ENCODE data around the gene REPS1. TPM values are rescaled to one million over a fixed set of nuclear protein-coding genes. Genes with fewer than 3 reads are reported as not detected.

Gene REPS1
- total and polyA plus RNA-seq, 2 of the 13 experiments (the other 11 are each of a cell fraction or from before 2014, with no cell fraction given): 36.4 to 38.3 TPM

DNA sequence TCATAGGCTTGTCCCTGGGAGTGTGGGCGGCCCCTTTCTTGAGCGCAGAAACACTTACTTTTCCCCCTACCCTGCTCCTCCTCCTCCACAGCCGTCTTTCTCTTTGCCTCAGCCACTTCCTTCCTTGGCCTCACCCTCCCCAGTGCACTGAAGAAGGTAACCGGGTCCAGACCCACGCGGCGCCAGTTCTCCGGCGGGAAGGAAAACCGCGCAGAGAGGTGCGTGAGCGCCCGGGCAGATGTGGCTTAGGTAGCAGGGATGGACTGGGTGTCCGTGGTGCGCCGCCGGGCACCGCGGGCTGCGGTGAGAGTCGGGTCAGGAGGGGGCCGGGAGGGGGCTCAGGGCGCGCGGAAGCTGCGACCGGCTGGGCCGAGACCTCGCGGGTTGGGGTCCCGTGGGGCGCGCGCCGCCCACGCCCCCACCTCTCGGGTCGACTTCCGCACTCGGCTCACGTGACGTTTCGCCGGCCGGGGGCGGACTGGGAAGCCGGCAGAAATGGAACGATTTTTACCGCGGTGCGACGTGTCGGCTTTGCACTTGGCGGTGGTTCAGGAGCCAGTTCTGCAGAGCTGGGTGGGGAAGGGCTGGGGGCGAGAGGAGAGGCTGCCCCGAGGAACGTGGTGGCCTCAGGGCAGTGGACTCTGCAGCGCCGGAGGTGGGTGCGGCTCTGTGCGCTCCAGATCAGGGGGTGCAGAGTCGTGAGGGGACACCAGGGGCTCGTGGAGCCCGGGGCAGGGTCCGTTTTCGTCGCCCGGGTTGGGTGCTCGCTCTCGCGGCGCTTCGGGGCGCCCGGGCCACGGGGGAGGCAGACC lies 40.8 kb upstream of the REPS1 start, which contains the start of gene ABRACL (continued):
- TF ChIP-seq, protein P1, sequence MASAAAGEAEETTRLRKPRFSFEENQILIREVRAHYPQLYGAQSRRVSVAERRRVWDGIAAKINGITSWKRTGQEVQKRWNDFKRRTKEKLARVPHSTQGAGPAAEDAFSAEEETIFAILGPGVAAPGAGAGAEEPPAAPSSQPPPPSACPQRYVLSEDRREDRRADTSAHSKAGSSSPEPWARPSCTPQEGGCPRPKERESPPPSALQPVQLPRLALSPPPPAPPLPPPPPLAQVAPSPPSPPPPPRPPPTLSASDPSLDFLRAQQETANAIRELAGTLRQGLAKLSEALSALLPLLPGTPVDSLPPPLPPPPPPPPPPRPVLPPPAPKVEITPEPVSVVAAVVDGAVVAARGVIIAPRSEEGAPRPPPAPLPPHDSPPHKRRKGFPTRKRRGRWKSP (CRISPR knock-in tag; IDR thresholded peaks at IDR 0.05): peak; percentile 7
- TF ChIP-seq HNF4A (CRISPR knock-in tag; IDR thresholded peaks at IDR 0.05): no peak
- TF ChIP-seq, protein P2, sequence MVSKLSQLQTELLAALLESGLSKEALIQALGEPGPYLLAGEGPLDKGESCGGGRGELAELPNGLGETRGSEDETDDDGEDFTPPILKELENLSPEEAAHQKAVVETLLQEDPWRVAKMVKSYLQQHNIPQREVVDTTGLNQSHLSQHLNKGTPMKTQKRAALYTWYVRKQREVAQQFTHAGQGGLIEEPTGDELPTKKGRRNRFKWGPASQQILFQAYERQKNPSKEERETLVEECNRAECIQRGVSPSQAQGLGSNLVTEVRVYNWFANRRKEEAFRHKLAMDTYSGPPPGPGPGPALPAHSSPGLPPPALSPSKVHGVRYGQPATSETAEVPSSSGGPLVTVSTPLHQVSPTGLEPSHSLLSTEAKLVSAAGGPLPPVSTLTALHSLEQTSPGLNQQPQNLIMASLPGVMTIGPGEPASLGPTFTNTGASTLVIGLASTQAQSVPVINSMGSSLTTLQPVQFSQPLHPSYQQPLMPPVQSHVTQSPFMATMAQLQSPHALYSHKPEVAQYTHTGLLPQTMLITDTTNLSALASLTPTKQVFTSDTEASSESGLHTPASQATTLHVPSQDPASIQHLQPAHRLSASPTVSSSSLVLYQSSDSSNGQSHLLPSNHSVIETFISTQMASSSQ (IDR thresholded peaks at IDR 0.05; ENCODE audit: low read depth): no peak
- TF ChIP-seq, protein P2 (CRISPR knock-in tag; IDR thresholded peaks at IDR 0.05; ENCODE audit: borderline replicate concordance): 0 out of 2 replicates have a peak, but pooled peaks have one; percentile 29
- TF ChIP-seq SUZ12 (IDR thresholded peaks at IDR 0.05; ENCODE audit: low read depth, low read length): no peak
- no peak for TF ChIP-seq ZSCAN20 (CRISPR knock-in tag; IDR thresholded peaks at IDR 0.05; ENCODE audit: borderline replicate concordance)
- no peak for TF ChIP-seq NR2F1 (CRISPR knock-in tag; IDR thresholded peaks at IDR 0.05)
- TF ChIP-seq KLF9 (CRISPR knock-in tag; IDR thresholded peaks at IDR 0.05; ENCODE audit: low read depth): no peak
- TF ChIP-seq, protein P3, sequence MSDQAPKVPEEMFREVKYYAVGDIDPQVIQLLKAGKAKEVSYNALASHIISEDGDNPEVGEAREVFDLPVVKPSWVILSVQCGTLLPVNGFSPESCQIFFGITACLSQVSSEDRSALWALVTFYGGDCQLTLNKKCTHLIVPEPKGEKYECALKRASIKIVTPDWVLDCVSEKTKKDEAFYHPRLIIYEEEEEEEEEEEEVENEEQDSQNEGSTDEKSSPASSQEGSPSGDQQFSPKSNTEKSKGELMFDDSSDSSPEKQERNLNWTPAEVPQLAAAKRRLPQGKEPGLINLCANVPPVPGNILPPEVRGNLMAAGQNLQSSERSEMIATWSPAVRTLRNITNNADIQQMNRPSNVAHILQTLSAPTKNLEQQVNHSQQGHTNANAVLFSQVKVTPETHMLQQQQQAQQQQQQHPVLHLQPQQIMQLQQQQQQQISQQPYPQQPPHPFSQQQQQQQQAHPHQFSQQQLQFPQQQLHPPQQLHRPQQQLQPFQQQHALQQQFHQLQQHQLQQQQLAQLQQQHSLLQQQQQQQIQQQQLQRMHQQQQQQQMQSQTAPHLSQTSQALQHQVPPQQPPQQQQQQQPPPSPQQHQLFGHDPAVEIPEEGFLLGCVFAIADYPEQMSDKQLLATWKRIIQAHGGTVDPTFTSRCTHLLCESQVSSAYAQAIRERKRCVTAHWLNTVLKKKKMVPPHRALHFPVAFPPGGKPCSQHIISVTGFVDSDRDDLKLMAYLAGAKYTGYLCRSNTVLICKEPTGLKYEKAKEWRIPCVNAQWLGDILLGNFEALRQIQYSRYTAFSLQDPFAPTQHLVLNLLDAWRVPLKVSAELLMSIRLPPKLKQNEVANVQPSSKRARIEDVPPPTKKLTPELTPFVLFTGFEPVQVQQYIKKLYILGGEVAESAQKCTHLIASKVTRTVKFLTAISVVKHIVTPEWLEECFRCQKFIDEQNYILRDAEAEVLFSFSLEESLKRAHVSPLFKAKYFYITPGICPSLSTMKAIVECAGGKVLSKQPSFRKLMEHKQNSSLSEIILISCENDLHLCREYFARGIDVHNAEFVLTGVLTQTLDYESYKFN (CRISPR knock-in tag; conservative IDR thresholded peaks at IDR 0.05): no peak
- TF ChIP-seq, protein P4, sequence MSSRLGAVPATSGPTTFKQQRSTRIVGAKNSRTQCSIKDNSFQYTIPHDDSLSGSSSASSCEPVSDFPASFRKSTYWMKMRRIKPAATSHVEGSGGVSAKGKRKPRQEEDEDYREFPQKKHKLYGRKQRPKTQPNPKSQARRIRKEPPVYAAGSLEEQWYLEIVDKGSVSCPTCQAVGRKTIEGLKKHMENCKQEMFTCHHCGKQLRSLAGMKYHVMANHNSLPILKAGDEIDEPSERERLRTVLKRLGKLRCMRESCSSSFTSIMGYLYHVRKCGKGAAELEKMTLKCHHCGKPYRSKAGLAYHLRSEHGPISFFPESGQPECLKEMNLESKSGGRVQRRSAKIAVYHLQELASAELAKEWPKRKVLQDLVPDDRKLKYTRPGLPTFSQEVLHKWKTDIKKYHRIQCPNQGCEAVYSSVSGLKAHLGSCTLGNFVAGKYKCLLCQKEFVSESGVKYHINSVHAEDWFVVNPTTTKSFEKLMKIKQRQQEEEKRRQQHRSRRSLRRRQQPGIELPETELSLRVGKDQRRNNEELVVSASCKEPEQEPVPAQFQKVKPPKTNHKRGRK (CRISPR knock-in tag; IDR thresholded peaks at IDR 0.05): no peak
- TF ChIP-seq ZBTB20 (CRISPR knock-in tag; IDR thresholded peaks at IDR 0.05; ENCODE audit: borderline replicate concordance, low read depth): no peak
- TF ChIP-seq MED8 (CRISPR knock-in tag; IDR thresholded peaks at IDR 0.05; ENCODE audit: insufficient replicate concordance): peak; percentile 61
- no peak for TF ChIP-seq PCBP2 (optimal IDR thresholded peaks at IDR 0.05; ENCODE audit: low read depth, low read length, poor library complexity, severe bottlenecking)
- TF ChIP-seq, protein P5, sequence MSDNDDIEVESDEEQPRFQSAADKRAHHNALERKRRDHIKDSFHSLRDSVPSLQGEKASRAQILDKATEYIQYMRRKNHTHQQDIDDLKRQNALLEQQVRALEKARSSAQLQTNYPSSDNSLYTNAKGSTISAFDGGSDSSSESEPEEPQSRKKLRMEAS (IDR thresholded peaks at IDR 0.05): peak; percentile 25; the same call in 1 of the 2 replicates
- TF ChIP-seq RFX3 (CRISPR knock-in tag; IDR thresholded peaks at IDR 0.05): no peak
- 0 out of 4 replicates have a peak, but pooled peaks of 1 of the 2 experiments have one; percentile 20 for TF ChIP-seq POLR2A (IDR thresholded peaks at IDR 0.05; ENCODE audit: insufficient read depth in 1 of 2, low read depth in 2 of 2, low read length in 2 of 2)
- TF ChIP-seq KAT2B (IDR thresholded peaks at IDR 0.05; ENCODE audit: borderline replicate concordance, low read depth, low read length): no peak
- no peak for TF ChIP-seq POLR2AphosphoS5 (IDR thresholded peaks at IDR 0.05; ENCODE audit: low read depth, low read length)
- no peak for TF ChIP-seq ZNF773 (CRISPR knock-in tag; IDR thresholded peaks at IDR 0.05; ENCODE audit: borderline replicate concordance)
